Measurements from ENCODE around the gene KEL.
"Not testable (repeated sequence)": the region's sequence is repeated elsewhere in the genome, so short reads cannot be mapped to it uniquely, and the experiment has no call there.

The KEL gene, protein sequence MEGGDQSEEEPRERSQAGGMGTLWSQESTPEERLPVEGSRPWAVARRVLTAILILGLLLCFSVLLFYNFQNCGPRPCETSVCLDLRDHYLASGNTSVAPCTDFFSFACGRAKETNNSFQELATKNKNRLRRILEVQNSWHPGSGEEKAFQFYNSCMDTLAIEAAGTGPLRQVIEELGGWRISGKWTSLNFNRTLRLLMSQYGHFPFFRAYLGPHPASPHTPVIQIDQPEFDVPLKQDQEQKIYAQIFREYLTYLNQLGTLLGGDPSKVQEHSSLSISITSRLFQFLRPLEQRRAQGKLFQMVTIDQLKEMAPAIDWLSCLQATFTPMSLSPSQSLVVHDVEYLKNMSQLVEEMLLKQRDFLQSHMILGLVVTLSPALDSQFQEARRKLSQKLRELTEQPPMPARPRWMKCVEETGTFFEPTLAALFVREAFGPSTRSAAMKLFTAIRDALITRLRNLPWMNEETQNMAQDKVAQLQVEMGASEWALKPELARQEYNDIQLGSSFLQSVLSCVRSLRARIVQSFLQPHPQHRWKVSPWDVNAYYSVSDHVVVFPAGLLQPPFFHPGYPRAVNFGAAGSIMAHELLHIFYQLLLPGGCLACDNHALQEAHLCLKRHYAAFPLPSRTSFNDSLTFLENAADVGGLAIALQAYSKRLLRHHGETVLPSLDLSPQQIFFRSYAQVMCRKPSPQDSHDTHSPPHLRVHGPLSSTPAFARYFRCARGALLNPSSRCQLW

DNA sequence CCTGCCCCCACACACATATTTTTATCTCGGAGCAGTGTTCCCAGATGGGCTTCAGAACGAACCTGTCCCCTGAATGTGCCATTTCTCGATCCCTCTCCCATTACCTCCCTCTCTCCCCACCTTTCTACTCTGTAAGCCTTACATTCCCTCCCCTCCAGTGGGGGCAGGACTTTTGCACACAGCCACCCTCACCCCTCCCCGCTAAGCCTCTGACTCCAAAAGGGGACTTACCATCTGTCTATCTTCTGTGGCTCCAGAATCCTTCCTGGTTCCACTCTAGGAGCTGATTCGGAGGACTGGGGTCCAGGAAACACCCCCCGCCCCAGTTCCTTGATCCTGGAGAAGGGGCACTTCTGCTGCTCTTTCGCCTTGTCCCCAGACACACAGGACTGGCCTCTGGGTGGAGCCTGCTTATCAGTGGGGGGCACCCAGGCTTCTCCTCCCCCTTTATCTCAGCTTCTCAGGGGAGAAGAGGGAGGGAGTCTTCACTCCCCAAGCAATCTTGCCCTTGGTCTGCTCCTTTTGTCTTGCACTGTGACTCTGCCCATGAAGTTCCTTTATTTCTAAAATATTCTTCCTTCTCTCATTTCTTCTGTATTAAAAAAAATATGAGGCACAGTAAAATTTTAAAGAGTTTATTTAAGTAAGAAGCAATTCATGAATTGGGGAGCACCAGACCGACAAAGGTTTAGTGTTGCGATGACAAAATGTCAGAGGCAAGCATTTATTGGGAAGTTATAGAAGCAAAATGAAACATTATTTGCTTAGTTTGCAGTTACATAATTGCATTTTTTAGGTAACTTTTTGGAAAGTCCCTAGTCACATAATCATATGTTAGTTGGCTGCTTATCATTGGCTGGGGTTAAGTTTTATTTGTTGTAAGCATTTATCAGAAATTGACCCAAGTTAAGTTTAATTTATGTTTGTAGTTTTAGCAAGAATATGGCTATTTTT is at the start of gene KEL:
TSS of gene KEL (minus strand) at position 391 of the 954 bp plus-strand sequence. CDS start at position 234, 157 bp downstream.
- no peak for DNase-seq (ENCODE audit: low read depth in 2 of 3, low spot score in 2 of 3)

DNA sequence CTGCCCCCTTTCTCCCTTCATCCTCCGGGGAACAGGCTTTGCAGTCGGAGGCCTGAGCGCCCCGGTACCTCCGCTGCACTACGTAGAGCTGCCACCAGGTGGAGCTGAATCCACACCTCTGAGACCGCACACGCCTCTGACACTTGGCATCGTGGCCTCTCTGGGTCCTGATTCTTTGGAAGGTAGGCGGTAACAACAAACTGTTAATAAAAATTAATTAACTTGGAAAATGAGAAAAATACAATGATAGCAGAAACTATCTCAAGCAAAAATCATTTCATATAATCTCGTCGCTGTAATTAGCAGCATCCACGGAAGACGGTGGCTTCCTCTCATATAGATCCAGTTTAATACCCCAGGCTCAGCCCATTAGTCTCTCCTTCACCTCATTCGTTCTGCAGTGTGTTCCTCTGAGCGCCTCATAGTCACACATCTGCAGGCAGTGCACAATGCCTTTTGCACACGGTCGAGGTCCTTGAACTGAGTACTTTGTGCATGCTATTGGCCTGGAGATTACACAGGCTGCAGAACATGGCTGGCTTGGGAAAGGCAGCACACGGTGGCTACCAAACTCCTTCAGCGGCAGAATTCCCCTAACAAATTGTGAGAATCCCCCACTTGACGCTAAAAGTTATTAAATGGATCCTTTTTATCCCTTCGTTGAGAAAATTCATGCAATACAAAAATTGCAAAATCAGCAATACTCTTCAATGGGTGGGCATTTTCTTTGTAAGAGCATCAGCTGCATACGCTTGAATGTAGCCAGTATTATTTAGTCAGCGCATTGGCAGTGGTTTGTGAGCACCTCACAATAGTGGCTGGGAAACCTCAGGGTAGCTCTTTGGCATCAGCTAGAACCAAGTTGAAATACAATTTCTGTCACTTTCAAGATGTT is 46.1 kb upstream of the KEL start:
- DNase-seq (ENCODE audit: low read depth in 2 of 3, low spot score in 2 of 3), result peak; percentile 49 to 73 (median 67)

DNA sequence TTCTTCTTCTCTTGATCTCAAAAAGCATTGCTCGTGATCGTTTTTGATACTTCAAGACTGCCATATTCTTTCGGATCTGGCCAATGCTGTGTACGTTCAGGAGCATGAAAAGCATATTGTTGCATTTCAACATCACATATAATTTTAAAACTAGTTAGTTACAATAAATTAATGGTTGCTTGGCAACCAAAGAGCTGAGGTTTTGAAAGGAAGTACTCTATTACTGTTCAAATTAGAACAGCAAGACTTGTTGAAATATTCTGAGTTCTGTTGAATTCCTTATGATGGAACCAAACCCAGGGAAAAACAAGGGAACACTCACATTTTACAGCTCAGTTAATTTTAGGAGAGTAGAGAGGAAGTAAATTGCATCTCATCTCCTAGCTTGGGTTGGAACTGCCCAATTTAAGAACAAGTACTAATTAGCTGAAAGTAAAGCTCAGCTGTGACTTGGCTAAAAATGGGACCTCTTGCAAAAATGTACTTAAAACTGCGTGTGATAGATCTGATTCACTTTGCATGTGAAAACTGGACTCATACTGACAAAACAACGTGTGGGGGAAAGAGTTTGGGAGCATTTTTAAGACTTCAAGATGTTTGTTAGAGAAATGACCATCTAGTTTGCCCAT is 43.6 kb upstream of the KEL start:
- DNase-seq (ENCODE audit: low read depth in 2 of 3, low spot score in 2 of 3), result no peak

DNA sequence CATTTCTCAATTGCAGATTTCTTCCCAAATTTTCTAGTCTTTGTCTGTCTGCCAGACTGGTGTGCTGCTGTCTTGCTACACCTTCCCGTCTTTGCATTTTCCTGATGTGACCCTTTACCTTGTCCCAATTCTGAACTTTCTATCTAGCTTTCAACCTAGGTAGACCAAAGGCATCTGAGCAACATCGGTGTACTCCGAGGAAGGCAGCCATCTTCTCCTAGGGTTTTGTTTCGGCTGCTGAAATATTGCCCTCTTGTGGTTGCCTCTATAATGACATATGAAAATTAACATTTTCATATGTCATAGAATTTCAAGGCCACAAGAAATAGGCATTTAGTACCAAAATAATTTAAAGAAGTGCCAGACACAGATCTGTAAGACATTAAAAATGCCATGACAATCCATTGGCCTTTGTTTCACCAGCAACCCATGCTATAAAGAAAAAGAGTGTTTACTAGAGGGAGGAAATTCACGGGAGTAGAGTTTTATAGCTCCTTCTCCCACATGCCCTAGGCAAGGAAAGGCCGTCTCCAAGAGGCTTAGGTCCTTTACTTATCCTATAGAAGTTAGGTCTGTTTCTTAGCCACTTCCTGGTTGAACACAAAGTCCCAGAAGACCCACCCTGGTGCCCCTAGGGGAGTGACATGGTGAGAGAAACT is 41.4 kb upstream of the KEL start:
- no peak for DNase-seq (ENCODE audit: low read depth in 2 of 3, low spot score in 2 of 3)

DNA sequence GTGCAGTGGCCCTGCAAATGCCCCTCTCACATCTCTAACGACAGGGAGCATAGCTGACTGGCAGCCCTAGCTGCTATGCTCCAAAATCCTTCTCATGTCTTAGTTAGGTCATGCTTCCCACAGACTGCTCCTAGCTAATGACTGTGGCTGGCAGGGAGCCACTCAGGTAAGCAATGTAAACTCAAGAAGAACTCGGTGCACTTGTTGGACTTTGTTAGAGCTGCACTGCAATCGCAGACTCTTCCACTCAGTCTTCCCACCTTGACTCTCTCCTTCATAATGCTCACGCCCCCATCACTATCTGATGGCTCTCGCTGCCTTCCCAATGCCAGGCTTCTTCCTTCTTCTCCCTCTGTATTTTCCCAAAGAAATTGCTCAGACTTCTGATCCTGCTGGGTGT is 40.7 kb upstream of the KEL start:
- no peak for DNase-seq (ENCODE audit: low read depth in 2 of 3, low spot score in 2 of 3)

DNA sequence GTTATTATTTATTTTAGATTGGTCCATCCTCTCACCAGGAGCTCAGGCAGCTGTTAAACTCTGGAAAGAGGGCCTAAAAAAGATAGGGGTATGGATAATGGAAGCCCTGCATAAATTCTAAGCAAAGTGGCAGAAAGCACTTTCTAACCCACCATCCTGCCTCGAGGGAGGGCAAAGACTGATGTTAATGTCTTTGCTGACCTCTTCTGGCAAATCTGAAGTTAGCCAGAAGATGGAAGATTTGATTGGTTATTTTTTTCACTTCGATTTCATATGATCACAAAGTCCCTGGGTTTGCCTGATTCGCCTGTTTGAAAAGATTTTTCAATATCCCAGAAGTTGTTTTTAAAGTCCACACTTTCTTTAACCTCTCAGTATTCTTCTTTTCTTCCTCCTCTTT is 39.9 kb upstream of the KEL start:
- no peak for DNase-seq (ENCODE audit: low read depth in 2 of 3, low spot score in 2 of 3)

DNA sequence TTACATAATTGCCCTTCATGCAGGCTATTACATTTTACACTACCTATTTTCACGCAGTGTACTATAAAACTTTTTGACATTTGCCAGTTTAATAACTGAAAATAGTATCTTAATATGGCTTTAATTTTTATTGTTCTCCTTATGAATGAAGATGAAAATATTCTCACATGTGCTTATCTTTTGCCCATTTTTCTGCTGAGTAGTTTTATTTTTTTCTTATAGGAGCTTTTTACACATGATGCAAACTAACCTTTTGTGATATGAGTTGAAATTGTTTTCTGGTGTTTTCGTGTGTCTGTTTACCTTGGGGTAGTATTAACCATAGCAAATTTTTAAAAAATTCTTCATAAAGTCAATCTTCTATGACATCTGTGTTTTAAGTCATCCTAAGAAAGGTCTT is 38.5 kb upstream of the KEL start:
- DNase-seq (ENCODE audit: low read depth in 2 of 3, low spot score in 2 of 3), result no peak

DNA sequence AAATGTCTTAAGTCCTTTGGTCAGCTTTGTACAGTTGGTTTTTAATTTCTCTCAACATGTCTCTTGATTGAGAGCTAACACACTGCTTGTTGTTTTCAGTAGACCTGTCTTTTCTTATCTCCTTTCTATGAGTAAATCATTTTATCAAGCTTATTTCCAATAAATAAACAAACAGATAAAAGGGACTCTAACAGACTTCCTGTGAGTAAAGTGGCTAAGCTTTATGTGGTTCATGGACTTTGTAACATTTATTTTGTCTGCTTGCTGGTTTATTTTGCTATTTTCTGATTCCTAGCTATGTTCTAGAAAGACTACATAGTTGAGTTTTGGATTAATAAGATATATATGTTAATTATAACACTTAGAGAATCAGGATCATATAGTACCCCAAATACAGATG is 37.6 kb upstream of the KEL start:
- DNase-seq (ENCODE audit: low read depth in 2 of 3, low spot score in 2 of 3), result no peak

DNA sequence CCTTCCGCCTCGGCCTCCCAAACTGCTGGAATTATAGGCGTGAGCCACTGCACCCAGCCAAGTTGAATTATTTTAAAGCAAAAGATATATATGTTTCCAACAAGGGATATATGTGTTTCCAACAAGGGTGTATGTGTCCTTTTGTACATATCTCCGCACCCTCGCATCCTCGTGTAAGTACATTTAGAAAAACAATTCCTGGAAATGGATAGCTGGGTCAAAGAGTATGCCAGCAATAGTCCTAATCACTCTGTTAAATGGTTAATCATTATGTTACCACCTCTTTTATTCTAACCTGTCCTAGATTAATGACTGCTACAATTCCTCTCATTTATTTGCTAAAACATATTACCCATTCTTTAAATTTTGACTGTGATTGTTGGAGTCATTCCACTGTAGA is 36.8 kb upstream of the KEL start:
- DNase-seq (ENCODE audit: low read depth in 2 of 3, low spot score in 2 of 3), result no peak

DNA sequence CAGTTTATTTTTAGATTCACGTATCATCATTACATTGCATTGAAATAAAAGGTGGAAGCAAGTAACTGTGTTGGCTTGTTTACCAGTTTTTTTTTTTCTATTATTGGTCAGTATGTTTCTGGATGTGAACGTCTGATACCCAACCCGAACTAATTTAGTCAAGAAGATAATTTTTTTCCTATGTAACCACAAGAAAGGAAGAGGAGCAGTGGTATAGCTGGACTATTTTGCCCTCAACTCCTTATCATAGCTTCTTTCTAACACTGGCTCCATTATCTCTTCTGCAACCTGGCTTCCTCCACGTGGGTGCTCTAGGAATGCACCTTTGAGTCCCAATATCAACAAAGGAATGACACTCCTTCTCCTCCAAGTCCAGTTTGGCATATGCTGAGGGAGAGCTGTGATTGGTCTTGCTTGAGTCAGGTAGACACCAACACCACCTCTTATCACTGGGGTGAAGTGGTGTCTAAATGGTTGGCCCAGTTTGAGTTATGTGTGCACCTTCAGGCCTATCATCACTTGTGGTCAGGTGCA is 35.4 kb upstream of the KEL start:
- no peak for DNase-seq (ENCODE audit: low read depth in 2 of 3, low spot score in 2 of 3)

DNA sequence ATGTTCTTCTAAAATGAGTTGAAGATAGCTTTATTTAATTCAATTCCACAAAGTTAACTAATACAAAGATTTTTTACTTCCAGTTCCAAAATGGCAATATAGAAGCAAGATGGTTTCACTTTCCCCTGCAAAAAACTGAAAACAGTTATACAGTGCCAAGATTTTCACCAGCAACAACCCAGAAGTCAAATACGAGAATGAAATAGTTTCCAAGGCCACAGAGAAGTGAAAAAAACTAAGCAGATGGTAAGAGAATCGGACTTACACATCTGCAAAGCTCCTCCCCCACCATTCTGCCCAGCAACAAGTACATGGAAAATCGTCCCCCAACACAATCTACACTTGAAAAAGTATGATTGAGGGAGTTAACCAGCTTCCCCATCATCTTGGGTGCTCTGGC is 30.3 kb upstream of the KEL start:
- no peak for DNase-seq (ENCODE audit: low read depth in 2 of 3, low spot score in 2 of 3)

DNA sequence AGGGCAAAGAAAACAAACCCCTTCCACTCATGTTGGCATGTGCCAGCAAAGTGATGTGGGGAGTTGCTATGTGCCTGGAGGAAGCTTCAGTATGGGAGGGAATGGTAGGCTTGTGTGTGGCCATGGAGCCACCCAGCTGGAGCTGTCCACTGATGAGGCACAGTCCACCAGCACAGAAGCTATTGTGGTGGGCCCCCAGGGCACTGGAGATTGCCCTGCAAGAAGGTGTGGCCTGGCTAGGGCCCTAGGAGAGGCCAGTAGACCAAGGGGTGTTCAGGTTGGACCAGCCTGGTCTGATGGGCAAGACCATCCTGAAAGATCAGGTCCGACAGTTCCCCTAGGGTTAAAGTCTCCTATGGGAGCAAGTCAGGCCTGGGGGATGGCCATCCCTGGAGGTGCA is 22.1 kb upstream of the KEL start:
- no peak for DNase-seq (ENCODE audit: low read depth in 2 of 3, low spot score in 2 of 3)

DNA sequence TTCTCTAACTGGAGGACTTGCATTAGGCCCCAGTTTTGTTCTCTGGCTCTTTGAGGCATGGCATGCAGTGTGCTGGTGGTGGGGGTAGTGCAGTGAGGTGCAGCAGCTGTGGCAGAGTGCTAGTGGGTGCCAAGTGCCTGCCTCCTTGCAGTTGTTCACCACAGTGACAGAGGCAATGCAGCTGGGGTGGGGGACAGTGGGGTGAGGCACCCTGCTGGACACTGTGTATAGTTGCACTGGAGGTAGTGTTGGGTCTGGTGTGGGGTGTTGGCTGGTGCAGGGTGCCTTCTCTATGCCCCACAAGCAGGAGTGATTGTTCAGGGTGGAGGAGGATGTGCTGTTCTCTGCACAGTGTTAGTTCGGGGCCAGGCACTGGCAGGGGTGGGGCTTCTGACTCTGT is 21.7 kb upstream of the KEL start:
- no peak for DNase-seq (ENCODE audit: low read depth in 2 of 3, low spot score in 2 of 3)

DNA sequence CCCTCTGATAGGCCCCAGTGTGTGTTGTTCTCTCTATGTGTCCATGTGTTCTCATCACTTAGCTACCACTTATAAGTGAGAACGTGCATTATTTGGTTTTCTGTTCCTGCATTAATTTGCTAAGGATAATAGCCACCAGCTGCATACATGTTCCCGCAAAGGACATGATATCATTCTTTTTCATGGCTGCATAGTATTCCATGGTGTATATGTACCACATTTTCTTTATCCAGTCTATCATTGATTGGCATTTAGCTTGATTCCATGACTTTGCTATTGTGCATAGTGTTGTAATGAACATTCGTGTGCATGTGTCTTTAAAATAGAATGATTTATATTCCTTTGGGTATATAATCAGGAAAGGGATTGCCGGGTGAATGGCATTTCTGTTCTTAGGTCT is 16.2 kb upstream of the KEL start:
- DNase-seq (ENCODE audit: low read depth in 2 of 3, low spot score in 2 of 3), result not testable (repeated sequence)

DNA sequence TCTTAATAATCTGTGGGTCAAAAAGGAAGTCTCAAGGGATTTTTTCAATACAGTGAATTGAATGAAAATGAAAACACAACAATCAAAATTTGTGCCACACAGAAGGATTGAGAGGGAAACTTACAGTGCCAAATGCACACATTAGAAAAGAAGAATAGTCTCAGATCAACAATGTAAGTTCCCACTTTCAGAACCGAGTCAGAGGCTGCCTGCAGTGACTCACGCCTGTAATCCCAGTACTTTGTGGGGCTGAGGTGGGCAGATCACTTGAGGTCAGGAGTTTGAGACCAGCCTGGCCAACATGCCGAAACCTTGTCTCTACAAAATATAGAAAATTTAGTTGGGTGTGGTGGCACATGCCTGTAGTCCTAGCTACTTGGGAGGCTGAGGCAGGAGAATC is 12.5 kb upstream of the KEL start:
- no peak for DNase-seq (ENCODE audit: low read depth in 2 of 3, low spot score in 2 of 3)

DNA sequence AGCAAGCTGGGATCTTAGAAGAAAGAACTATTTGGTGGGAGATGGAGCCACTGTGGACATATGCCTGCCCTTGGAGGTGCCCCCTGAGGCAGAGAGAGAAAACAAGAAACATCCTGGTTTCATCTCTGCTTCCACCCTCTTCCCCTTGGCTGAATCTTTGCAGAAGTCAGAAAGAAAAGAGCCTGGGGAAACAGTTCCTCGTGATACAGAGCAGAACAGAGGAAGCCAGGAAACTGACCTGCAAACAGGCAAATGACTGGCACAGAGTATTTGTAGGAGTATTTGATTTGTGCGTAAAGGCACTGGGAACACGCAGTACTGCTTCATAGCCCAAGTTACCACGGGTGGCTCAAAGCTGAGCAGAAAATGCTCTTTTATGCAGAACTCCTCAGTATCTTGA is 7.0 kb upstream of the KEL start:
- DNase-seq (ENCODE audit: low read depth in 2 of 3, low spot score in 2 of 3), result no peak

DNA sequence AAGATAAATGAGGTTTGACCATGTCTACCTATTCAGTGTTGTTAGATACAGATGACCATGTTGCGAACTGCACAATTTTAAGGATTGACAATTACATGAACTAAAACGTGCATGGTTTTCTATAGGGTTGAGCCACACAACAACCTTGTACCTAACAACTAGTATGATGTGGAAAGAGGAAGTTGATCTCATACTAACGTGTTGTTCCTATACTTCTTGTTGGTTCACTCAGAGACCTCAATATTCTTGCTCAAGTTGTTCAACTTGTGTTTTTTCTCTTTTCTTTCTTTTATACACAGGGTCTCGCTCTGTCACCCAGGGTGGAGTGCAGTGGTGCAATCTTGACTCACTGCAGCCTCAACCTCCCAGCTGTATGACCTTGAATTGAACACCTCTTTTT is 6.1 kb upstream of the KEL start:
- DNase-seq (ENCODE audit: low read depth in 2 of 3, low spot score in 2 of 3), result no peak

DNA sequence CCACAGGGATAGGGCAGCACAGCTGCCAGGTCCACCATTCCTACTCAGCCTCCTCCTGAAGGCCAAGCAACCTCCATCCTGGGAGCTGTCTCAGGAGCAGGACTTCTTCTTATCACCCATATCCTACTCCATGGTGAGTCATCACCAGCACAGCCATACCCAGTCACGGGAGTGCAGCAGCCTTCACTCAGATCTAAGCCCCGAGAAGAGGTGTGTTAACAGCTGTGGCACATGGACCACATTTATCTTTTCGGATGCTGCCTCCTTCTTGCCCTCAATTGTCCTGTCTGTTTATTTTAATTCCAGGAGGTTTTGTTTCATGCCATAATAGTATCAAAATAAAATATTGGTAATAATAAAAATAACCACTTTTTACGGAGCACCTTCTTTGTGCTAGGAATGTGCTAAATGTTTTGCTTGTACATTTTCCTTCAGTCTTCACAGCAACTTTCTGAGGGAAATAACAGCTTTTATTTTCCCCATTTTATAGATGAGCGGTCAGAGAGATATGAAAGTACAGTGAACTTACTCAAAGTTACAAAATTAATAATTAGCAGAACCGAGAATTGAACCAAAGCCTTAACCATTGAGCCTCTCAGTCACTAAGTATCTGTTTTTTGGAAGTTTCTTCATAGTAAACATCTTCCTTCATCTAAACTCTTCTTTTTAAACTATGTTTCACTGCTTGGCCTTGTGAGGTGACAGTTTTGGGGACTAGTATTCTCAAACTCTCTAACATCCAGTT is 2.5 kb upstream of the KEL start:
- DNase-seq (ENCODE audit: low read depth in 2 of 3, low spot score in 2 of 3), result no peak

DNA sequence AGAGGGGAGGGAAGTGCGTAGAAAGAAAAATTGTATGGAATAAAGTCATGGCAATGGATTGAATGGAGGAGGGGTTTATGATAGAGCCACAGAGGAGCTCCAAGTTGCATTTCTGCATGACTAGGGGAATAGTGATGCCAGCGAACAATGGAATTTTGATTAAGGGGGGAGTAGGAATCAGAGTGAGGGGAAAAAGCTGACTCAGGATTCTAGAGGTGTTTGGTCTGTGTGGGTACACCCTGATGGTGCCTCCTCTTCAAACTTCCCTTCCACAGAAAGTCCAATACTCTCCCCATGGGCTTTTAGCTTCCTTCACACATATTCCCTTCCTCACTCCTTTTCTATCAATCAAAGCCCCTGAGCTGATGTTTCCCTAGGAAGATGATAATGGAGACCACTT is 1.8 kb upstream of the KEL start:
- DNase-seq (ENCODE audit: low read depth in 2 of 3, low spot score in 2 of 3), result no peak

All from activated CD8-positive, alpha-beta memory T cell treated with anti-CD3 and anti-CD28 coated beads for 48 hours (primary cell).